ENCODE measurements around the gene ZNF431. TPM values are rescaled to one million over a fixed set of nuclear protein-coding genes. Genes with fewer than 3 reads are reported as not detected.

The ZNF431 gene
- total and polyA plus RNA-seq, 2 donors (not counting 1 experiment from before 2014, with no cell fraction given) = 3.7 to 4.3 TPM

DNA sequence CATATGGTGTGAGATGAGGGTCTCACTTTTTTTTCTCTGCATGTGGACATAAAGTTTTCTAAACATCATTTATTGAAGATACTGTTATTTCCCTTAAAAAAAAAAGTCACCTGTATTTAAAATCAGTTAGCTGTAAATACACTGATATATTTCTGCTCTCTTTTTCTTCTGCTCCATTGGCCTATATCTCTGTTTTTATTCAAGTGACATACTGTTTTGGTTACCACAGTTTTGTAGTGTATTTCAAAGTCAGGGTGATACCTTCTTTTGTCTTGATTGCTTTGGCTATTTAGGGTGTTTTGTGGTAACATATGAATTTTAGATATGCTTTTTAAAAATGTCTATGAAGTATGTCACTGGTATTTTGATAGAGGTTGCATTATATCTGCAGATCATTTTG, 15.8 kb upstream of the ZNF431 start:
- no peak for TF ChIP-seq EZH2 (IDR thresholded peaks at IDR 0.05; ENCODE audit: low read length, missing control alignments)
- TF ChIP-seq, protein P1, sequence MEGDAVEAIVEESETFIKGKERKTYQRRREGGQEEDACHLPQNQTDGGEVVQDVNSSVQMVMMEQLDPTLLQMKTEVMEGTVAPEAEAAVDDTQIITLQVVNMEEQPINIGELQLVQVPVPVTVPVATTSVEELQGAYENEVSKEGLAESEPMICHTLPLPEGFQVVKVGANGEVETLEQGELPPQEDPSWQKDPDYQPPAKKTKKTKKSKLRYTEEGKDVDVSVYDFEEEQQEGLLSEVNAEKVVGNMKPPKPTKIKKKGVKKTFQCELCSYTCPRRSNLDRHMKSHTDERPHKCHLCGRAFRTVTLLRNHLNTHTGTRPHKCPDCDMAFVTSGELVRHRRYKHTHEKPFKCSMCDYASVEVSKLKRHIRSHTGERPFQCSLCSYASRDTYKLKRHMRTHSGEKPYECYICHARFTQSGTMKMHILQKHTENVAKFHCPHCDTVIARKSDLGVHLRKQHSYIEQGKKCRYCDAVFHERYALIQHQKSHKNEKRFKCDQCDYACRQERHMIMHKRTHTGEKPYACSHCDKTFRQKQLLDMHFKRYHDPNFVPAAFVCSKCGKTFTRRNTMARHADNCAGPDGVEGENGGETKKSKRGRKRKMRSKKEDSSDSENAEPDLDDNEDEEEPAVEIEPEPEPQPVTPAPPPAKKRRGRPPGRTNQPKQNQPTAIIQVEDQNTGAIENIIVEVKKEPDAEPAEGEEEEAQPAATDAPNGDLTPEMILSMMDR (conservative IDR thresholded peaks at IDR 0.05 in 1 of 2, IDR thresholded peaks at IDR 0.05 in 1 of 2; ENCODE audit: low read depth in 1 of 2, low read length in 2 of 2) = no peak
- H3K4me3 ChIP-seq (replicated peaks in 1 of 4; ENCODE audit: control extremely low read depth in 1 of 4, insufficient read depth in 1 of 4, low read depth in 3 of 4, low read length in 4 of 4) = no peak overlapping the region

DNA sequence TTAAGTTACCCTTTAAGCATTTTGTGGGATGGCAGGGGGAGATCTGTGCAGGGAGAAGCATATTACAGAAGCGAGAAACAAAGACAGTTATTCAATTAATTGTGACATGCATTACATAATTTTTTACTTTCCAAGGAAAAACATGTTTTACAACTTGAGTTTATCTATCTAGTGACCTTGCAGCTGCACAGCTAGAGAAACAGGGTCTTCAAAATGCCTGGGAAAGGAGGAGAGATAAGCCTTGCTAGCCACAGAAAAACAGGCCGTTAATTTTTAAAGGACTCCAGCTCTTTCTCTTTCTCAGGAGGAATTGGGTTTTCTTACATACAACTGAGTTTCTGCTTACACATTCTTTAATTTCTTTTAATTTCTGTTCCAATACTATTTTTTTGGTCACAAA, 14.8 kb upstream of the ZNF431 start:
- no peaks in the 10 kb centered on the region for H3K79me2 ChIP-seq (ENCODE audit: control insufficient read depth, insufficient read depth, low read length)
- H3K27ac ChIP-seq (ENCODE audit: insufficient read depth, low read length) = no peak overlapping the region
- H3K4me3 ChIP-seq (replicated peaks in 1 of 4; ENCODE audit: control extremely low read depth in 1 of 4, insufficient read depth in 1 of 4, low read depth in 3 of 4, low read length in 4 of 4) = no peak overlapping the region
- H2AFZ ChIP-seq (ENCODE audit: low read length) = no peak overlapping the region
- TF ChIP-seq EZH2 (IDR thresholded peaks at IDR 0.05; ENCODE audit: low read length, missing control alignments) = no peak
- TF ChIP-seq, protein P1 (conservative IDR thresholded peaks at IDR 0.05 in 1 of 2, IDR thresholded peaks at IDR 0.05 in 1 of 2; ENCODE audit: low read depth in 1 of 2, low read length in 2 of 2) = no peak
- no peaks in the 10 kb centered on the region for H3K27me3 ChIP-seq (ENCODE audit: control insufficient read depth, insufficient read depth, low read length)
- no peaks in the 10 kb centered on the region for H3K4me1 ChIP-seq (ENCODE audit: control insufficient read depth, extremely low read depth, insufficient read depth, low read length)
- H4K20me1 ChIP-seq (ENCODE audit: control insufficient read depth, extremely low read depth, insufficient read depth, low read length) = no peaks in the 10 kb centered on the region
- no peaks in the 10 kb centered on the region for H3K36me3 ChIP-seq (ENCODE audit: control insufficient read depth, insufficient read depth, low read length)
- DNase-seq (ENCODE audit: low read depth in 2 of 2) = no peak
- no peaks in the 10 kb centered on the region for H3K9me3 ChIP-seq (ENCODE audit: control insufficient read depth, insufficient read depth, low read depth, low read length)
- no peak overlapping the region for H3K4me2 ChIP-seq (ENCODE audit: extremely low read depth, insufficient read depth, low read length)
- no peak overlapping the region for H3K9ac ChIP-seq (ENCODE audit: insufficient read depth, low read length)

More for the DNA sequence above, 15.8 kb upstream of the ZNF431 start:
- no peak overlapping the region for H3K27ac ChIP-seq (ENCODE audit: insufficient read depth, low read length)
- no peaks in the 10 kb centered on the region for H3K79me2 ChIP-seq (ENCODE audit: control insufficient read depth, insufficient read depth, low read length)
- no peak overlapping the region for H2AFZ ChIP-seq (ENCODE audit: low read length)
- no peak for DNase-seq (ENCODE audit: low read depth in 2 of 2)
- H3K9ac ChIP-seq (ENCODE audit: insufficient read depth, low read length) = no peak overlapping the region
- H3K4me2 ChIP-seq (ENCODE audit: extremely low read depth, insufficient read depth, low read length) = no peak overlapping the region
- no peaks in the 10 kb centered on the region for H3K36me3 ChIP-seq (ENCODE audit: control insufficient read depth, insufficient read depth, low read length)
- H3K27me3 ChIP-seq (ENCODE audit: control insufficient read depth, insufficient read depth, low read length) = no peaks in the 10 kb centered on the region
- H3K4me1 ChIP-seq (ENCODE audit: control insufficient read depth, extremely low read depth, insufficient read depth, low read length) = no peaks in the 10 kb centered on the region
- no peaks in the 10 kb centered on the region for H4K20me1 ChIP-seq (ENCODE audit: control insufficient read depth, extremely low read depth, insufficient read depth, low read length)
- no peaks in the 10 kb centered on the region for H3K9me3 ChIP-seq (ENCODE audit: control insufficient read depth, insufficient read depth, low read depth, low read length)

DNA sequence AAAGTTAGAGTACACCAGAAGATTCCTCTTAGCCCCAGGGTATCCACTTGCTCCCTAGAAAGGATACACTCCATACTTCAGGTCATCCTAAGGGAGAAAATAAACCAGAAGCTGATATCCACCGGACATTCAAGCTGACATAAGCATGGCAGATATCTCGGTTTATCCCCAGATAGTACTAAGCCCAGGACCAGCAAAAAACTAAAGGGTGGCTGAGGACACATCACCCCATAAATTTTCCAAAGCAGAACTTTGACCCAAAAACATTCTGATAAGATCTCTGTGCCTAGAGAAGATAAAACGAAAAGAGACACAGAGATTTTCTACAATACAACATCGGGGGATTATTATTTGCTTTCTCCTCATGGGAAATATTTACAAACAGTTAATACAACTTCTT, 13.9 kb upstream of the ZNF431 start:
- H3K4me3 ChIP-seq (replicated peaks in 1 of 4; ENCODE audit: control extremely low read depth in 1 of 4, insufficient read depth in 1 of 4, low read depth in 3 of 4, low read length in 4 of 4) = no peak overlapping the region
- TF ChIP-seq, protein P1 (conservative IDR thresholded peaks at IDR 0.05 in 1 of 2, IDR thresholded peaks at IDR 0.05 in 1 of 2; ENCODE audit: low read depth in 1 of 2, low read length in 2 of 2) = no peak
- no peak for TF ChIP-seq EZH2 (IDR thresholded peaks at IDR 0.05; ENCODE audit: low read length, missing control alignments)
- H3K4me1 ChIP-seq (ENCODE audit: control insufficient read depth, extremely low read depth, insufficient read depth, low read length) = no peaks in the 10 kb centered on the region
- no peaks in the 10 kb centered on the region for H3K36me3 ChIP-seq (ENCODE audit: control insufficient read depth, insufficient read depth, low read length)
- no peak for DNase-seq (ENCODE audit: low read depth in 2 of 2)
- H3K79me2 ChIP-seq (ENCODE audit: control insufficient read depth, insufficient read depth, low read length) = no peaks in the 10 kb centered on the region
- H3K27ac ChIP-seq (ENCODE audit: insufficient read depth, low read length) = no peak overlapping the region
- no peak overlapping the region for H3K9ac ChIP-seq (ENCODE audit: insufficient read depth, low read length)
- no peaks in the 10 kb centered on the region for H3K9me3 ChIP-seq (ENCODE audit: control insufficient read depth, insufficient read depth, low read depth, low read length)
- no peaks in the 10 kb centered on the region for H3K27me3 ChIP-seq (ENCODE audit: control insufficient read depth, insufficient read depth, low read length)
- H4K20me1 ChIP-seq (ENCODE audit: control insufficient read depth, extremely low read depth, insufficient read depth, low read length) = no peaks in the 10 kb centered on the region
- no peak overlapping the region for H3K4me2 ChIP-seq (ENCODE audit: extremely low read depth, insufficient read depth, low read length)
- no peak overlapping the region for H2AFZ ChIP-seq (ENCODE audit: low read length)

Measured in fibroblast of lung (primary cell).